GM12878 (cell line): ENCODE results near the gene FAM161A. TPM values are rescaled to one million over a fixed set of nuclear protein-coding genes. Genes with fewer than 3 reads are reported as not detected.
"Not testable (repeated sequence)": the region's sequence is repeated elsewhere in the genome, so short reads cannot be mapped to it uniquely, and the experiment has no call there.

Experiments used
- ATAC-seq: fragments of 200-7000 bp; cut with Tn5 transposase; 3 replicates; pipeline ENCODE4 v1.9.1; 2020; ENCODE audit warnings: mild to moderate bottlenecking, moderate library complexity
- BruUV-seq: library from RNA; stranded (reverse); fragments of 400-500 nt; replicated peaks from 2 replicates; lab custom pipeline; 2021; lab: Mats Ljungman, UMichigan
- CTCF ChIA-PET: fragments of 300-600 bp; sonication (Branson Sonifier 250); formaldehyde crosslinking; extraction: SDS; loops from one replicate; lab custom pipeline; 2021; ENCODE audit warnings: inconsistent platforms; lab: Yijun Ruan, JAX
- POLR2A ChIA-PET: fragments of 350-600 bp; formaldehyde crosslinking; extraction: SDS; loops from one replicate; lab custom pipeline; 2021; ENCODE audit warnings: inconsistent platforms; lab: Charles Lee
- RAD21 ChIA-PET: fragments of 300-600 bp; sonication (Branson Sonifier 250); formaldehyde crosslinking; loops from one replicate; lab custom pipeline; 2023; ENCODE audit warnings: antibody characterized with exemption; ENCODE audit not compliant: unreplicated experiment; lab: Charles Lee
- SMC1A ChIA-PET: fragments of 300-600 bp; sonication (Branson Sonifier 250); formaldehyde crosslinking; loops from one replicate; lab custom pipeline; 2023; ENCODE audit not compliant: unreplicated experiment, uncharacterized antibody; lab: Charles Lee
- DNase-seq: peaks from one replicate; pipeline ENCODE4 v3.0.0-alpha.2; 2011; ENCODE audit warnings: low read depth, low spot score
- FAIRE-seq: peaks from 3 replicates; lab custom pipeline; 2011; peaks lifted over from hg19 to GRCh38; lab: Jason Lieb, UNC
- H2AFZ ChIP-seq: 2 replicates; pipeline ENCODE4 v1.6.0; 2011; ENCODE audit warnings: low read depth, low read length, control low read depth; ENCODE audit not compliant: control insufficient read depth
- H3K27ac ChIP-seq: 2 replicates; pipeline ENCODE4 v1.5.1; 2011; ENCODE audit warnings: control low read depth; ENCODE audit not compliant: control insufficient read depth, insufficient read depth
- H3K27me3 ChIP-seq, 2 experiments: replicated peaks in 1 of 2; 2 replicates each; pipeline versions ENCODE4 v1.6.0 to v1.6.1; 2011; ENCODE audit warnings: low read length in 1 of 2; ENCODE audit not compliant: control insufficient read depth in 2 of 2, insufficient read depth in 2 of 2
- H3K36me3 ChIP-seq, 2 experiments: 2 replicates each; pipeline ENCODE4 v1.5.1; 2011; ENCODE audit warnings: low read length in 1 of 2; ENCODE audit not compliant: control insufficient read depth in 2 of 2, insufficient read depth in 2 of 2
- H3K4me1 ChIP-seq: 2 replicates; pipeline ENCODE4 v1.6.1; 2011; ENCODE audit warnings: mild to moderate bottlenecking, low read length, moderate library complexity, mixed read lengths; ENCODE audit not compliant: control insufficient read depth, insufficient read depth
- H3K4me2 ChIP-seq: 2 replicates; pipeline ENCODE4 v1.6.0; 2011; ENCODE audit warnings: control low read depth; ENCODE audit not compliant: control insufficient read depth, insufficient read depth
- H3K4me3 ChIP-seq: fragments of 200-600 bp; sonication (generic); 2 replicates; pipeline ENCODE4 v1.5.1; 2016
- H3K79me2 ChIP-seq: 2 replicates; pipeline ENCODE4 v1.6.0; 2011; ENCODE audit warnings: low read length; ENCODE audit not compliant: control insufficient read depth, insufficient read depth
- H3K9ac ChIP-seq: 2 replicates; pipeline ENCODE4 v1.8.0; 2011; ENCODE audit warnings: low read length, control low read depth, mixed read lengths; ENCODE audit not compliant: control insufficient read depth, insufficient read depth
- H3K9me3 ChIP-seq: replicated peaks from 3 replicates; pipeline ENCODE4 v1.5.1; 2011; ENCODE audit warnings: mild to moderate bottlenecking, low read length; ENCODE audit not compliant: control insufficient read depth, insufficient read depth
- H4K20me1 ChIP-seq: 2 replicates; pipeline ENCODE4 v1.6.0; 2011; ENCODE audit not compliant: control insufficient read depth, insufficient read depth
- CBX3 ChIP-seq: fragments of 200-600 bp; sonication (generic); IDR thresholded peaks from 2 replicates; pipeline ENCODE4 v1.6.1; 2016; ENCODE audit warnings: low read depth, borderline replicate concordance
- MEF2B ChIP-seq: fragments of 450-650 bp; IDR thresholded peaks from 2 replicates; pipeline ENCODE4 v1.6.1; 2018; ENCODE audit warnings: mild to moderate bottlenecking, moderate library complexity; ENCODE audit not compliant: partially characterized antibody, poor library complexity, severe bottlenecking
- POLR2AphosphoS5 ChIP-seq: IDR thresholded peaks from 2 replicates; pipeline ENCODE4 v1.6.1; 2011; ENCODE audit warnings: mild to moderate bottlenecking, low read length, inconsistent platforms
- RELA ChIP-seq: fragments of 450-650 bp; IDR thresholded peaks from 2 replicates; pipeline ENCODE4 v1.8.0; 2014; ENCODE audit warnings: borderline replicate concordance; ENCODE audit not compliant: partially characterized antibody
- SIN3A ChIP-seq: IDR thresholded peaks from 2 replicates; pipeline ENCODE4 v1.6.1; 2012; ENCODE audit warnings: low read depth, low read length, improper control_type of control experiment
- SUPT20H ChIP-seq: IDR thresholded peaks from 2 replicates; pipeline ENCODE4 v1.6.1; 2011; ENCODE audit warnings: low read depth, mild to moderate bottlenecking, low read length, moderate library complexity, borderline replicate concordance; ENCODE audit not compliant: control insufficient read depth
- WGBS: methylation state at CpG from one replicate; pipeline ENCODE4 v1.1.6; 2016; ENCODE audit warnings: low lambda C conversion rate; ENCODE audit not compliant: insufficient replicate concordance, insufficient coverage; ENCODE audit errors: missing lambda C conversion rate; 5-methylcytosine and 5-hydroxymethylcytosine counted together
- in situ Hi-C: fragments of 300-500 bp; cut with MboI; formaldehyde crosslinking; loops from 9 replicates; pipeline ENCODE4 v1.14.3; 2018; ENCODE audit warnings: mixed read lengths
- intact Hi-C: fragments of 100-400 bp; cut with micrococcal nuclease; formaldehyde crosslinking; loops from one replicate; pipeline ENCODE4 v1.14.2; 2022; ENCODE audit not compliant: unreplicated experiment
- polyA plus RNA-seq, 11 experiments: library from polyadenylated mRNA; depleted of rRNA in 4 of 11; unstranded in 6 of 11; stranded (reverse) in 5 of 11; fragments of >200 nt; fragmentation: Nextera tagmentation in 4 of 11; fragmentation: Illumina TruSeq in 1 of 11; extraction: Ambion mirVana in 4 of 11; extraction: Trizol in 1 of 11; gene quantifications; 1 replicate in 1 of 11; 2 replicates in 10 of 11; pipeline versions ENCODE4 v1.2.1 to v1.2.3, GENCODE V29; 2011 to 2016; ENCODE audit warnings: inconsistent platforms in 2 of 11, missing spikeins in 2 of 11, low read depth in 1 of 11
- total RNA-seq, 4 experiments: library from RNA; depleted of rRNA in 3 of 4; stranded (reverse); fragments of >200 nt in 3 of 4; fragmentation: Illumina TruSeq in 1 of 4; extraction: Trizol in 1 of 4; gene quantifications; 2 replicates each; pipeline versions ENCODE4 v1.2.1 to v1.2.3, GENCODE V29; 2013 to 2021
- TF ChIP-seq, protein P1 (sequence below): fragments of 450-650 bp; formaldehyde crosslinking; IDR thresholded peaks from 2 replicates; pipeline ENCODE4 v1.4.0; 2020; ENCODE audit warnings: mild to moderate bottlenecking, moderate library complexity
- TF ChIP-seq, protein P2 (sequence below): fragments of 150-350 bp; IDR thresholded peaks from 2 replicates; pipeline ENCODE4 v1.6.1; 2014; ENCODE audit warnings: mild to moderate bottlenecking, low read depth, low read length

FAM161A gene
- total and polyA plus RNA-seq, 10 of the 15 experiments (the other 5 are each of a cell fraction or from before 2014, with no cell fraction given), result 2.2 to 12.2 (median 8.9) TPM

DNA sequence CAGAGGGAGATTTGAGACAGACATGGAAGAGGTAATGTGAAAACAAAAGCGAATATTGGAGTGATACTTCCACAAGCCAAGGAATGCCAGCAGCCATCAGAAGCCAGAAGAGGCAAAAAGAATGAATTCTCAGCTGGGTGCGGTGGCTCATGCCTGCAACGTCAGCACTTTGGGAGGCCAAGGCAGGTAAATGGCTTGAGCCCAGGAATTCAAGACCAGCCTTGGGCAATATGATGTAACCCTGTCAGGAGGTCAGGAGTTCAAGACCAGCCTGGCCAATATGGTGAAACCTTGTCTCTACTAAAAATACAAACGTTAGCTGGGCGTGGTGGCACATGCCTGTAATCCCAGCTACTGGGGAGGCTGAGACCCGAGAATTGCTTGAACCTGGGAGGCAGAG is 54.8 kb downstream of the FAM161A start:
- no peaks in the 10 kb centered on the region for H3K4me1 ChIP-seq
- no peaks in the 10 kb centered on the region for H4K20me1 ChIP-seq
- ATAC-seq, result no peak
- no peak overlapping the region for H3K4me2 ChIP-seq
- 62% methylated on average over 6 of the region's 6 CpGs for WGBS
- H3K27ac ChIP-seq, result no peak overlapping the region
- no peaks in the 10 kb centered on the region for H3K36me3 ChIP-seq
- BruUV-seq, result no TSS peak
- ChIA-PET CTCF (interaction anchor here (0.6 kb wide), 1 partner anchor 9 kb away, joined by 4 read pairs; no protein-coding TSS in a partner anchor), SMC1A (no interaction called here), POLR2A (no interaction called here), RAD21 (no interaction called here)
- H3K27me3 ChIP-seq, result no peaks in the 10 kb centered on the region
- no peak overlapping the region for H3K4me3 ChIP-seq
- intact Hi-C loops, result no loop called here
- no peak for DNase-seq
- no peaks in the 10 kb centered on the region for H3K79me2 ChIP-seq
- no peak overlapping the region for H2AFZ ChIP-seq
- H3K9me3 ChIP-seq, result no peaks in the 10 kb centered on the region
- TF ChIP-seq SUPT20H, result no peak
- TF ChIP-seq, protein P1, sequence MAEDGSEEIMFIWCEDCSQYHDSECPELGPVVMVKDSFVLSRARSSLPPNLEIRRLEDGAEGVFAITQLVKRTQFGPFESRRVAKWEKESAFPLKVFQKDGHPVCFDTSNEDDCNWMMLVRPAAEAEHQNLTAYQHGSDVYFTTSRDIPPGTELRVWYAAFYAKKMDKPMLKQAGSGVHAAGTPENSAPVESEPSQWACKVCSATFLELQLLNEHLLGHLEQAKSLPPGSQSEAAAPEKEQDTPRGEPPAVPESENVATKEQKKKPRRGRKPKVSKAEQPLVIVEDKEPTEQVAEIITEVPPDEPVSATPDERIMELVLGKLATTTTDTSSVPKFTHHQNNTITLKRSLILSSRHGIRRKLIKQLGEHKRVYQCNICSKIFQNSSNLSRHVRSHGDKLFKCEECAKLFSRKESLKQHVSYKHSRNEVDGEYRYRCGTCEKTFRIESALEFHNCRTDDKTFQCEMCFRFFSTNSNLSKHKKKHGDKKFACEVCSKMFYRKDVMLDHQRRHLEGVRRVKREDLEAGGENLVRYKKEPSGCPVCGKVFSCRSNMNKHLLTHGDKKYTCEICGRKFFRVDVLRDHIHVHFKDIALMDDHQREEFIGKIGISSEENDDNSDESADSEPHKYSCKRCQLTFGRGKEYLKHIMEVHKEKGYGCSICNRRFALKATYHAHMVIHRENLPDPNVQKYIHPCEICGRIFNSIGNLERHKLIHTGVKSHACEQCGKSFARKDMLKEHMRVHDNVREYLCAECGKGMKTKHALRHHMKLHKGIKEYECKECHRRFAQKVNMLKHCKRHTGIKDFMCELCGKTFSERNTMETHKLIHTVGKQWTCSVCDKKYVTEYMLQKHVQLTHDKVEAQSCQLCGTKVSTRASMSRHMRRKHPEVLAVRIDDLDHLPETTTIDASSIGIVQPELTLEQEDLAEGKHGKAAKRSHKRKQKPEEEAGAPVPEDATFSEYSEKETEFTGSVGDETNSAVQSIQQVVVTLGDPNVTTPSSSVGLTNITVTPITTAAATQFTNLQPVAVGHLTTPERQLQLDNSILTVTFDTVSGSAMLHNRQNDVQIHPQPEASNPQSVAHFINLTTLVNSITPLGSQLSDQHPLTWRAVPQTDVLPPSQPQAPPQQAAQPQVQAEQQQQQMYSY (CRISPR knock-in tag), result no peak
- no peak for TF ChIP-seq MEF2B
- TF ChIP-seq POLR2AphosphoS5, result no peak
- TF ChIP-seq SIN3A, result no peak
- TF ChIP-seq, protein P2, sequence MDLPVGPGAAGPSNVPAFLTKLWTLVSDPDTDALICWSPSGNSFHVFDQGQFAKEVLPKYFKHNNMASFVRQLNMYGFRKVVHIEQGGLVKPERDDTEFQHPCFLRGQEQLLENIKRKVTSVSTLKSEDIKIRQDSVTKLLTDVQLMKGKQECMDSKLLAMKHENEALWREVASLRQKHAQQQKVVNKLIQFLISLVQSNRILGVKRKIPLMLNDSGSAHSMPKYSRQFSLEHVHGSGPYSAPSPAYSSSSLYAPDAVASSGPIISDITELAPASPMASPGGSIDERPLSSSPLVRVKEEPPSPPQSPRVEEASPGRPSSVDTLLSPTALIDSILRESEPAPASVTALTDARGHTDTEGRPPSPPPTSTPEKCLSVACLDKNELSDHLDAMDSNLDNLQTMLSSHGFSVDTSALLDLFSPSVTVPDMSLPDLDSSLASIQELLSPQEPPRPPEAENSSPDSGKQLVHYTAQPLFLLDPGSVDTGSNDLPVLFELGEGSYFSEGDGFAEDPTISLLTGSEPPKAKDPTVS, result no peak
- TF ChIP-seq CBX3, result no peak
- TF ChIP-seq RELA, result no peak
- H3K9ac ChIP-seq, result no peak overlapping the region
- FAIRE-seq, result no peak
- in situ Hi-C loops, result no loop called here

DNA sequence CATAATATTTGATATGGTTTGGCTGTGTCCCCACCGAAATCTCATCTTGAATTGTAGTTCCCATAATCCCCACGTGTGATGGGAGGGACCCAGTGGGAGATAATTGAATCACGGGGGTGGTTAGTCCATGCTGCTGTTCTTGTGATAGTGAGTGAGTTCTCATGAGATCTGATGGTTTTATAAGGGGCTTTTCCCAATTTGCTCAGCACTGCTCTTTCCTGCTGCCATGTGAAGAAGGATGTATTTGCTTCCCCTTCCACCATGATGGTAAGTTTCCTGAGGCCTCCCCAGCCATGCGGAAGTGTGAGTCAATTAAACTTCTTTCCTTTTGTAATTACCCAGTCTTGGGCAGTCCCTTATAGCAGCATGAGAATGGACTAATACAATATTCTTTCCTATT is 56.4 kb downstream of the FAM161A start:
- H3K36me3 ChIP-seq, CTCF ChIA-PET: not testable (repeated sequence)

More for the DNA sequence above, 56.4 kb downstream of the FAM161A start:
- H3K9ac ChIP-seq, SMC1A ChIA-PET, H3K4me3 ChIP-seq, H2AFZ ChIP-seq, ATAC-seq, H3K4me1 ChIP-seq, H3K27me3 ChIP-seq, FAIRE-seq, H3K79me2 ChIP-seq, H3K9me3 ChIP-seq, H4K20me1 ChIP-seq, intact Hi-C loops, H3K27ac ChIP-seq, BruUV-seq, POLR2A ChIA-PET, RAD21 ChIA-PET, DNase-seq, in situ Hi-C loops, H3K4me2 ChIP-seq: not testable (repeated sequence)
- 57% methylated on average over 4 of the region's 4 CpGs for WGBS
